ENCODE measurements around the gene ADGRL3.
"Not testable (repeated sequence)": the region's sequence is repeated elsewhere in the genome, so short reads cannot be mapped to it uniquely, and the experiment has no call there.

Gene ADGRL3

GRCh38 chr4:61493470-61493869 is 293.3 kb downstream of the ADGRL3 start:
- DNase-seq (ENCODE audit: low spot score) = no peak

- no peak for DNase-seq (ENCODE audit: low spot score)
Observed at GRCh38 chr4:61500883-61501282, 300.8 kb downstream of the ADGRL3 start.

- no peak for DNase-seq (ENCODE audit: low spot score)
Observed at GRCh38 chr4:61501812-61502211, 301.7 kb downstream of the ADGRL3 start.

- DNase-seq (ENCODE audit: low spot score) = no peak
Observed at GRCh38 chr4:61505773-61506685, 305.9 kb downstream of the ADGRL3 start.

- DNase-seq (ENCODE audit: low spot score) = no peak
Observed at GRCh38 chr4:61507091-61507490, 307.0 kb downstream of the ADGRL3 start.

- DNase-seq (ENCODE audit: low spot score) = not testable (repeated sequence)
Observed at GRCh38 chr4:61509721-61510241, 309.7 kb downstream of the ADGRL3 start.

GRCh38 chr4:61511716-61512488 is 311.8 kb downstream of the ADGRL3 start:
- DNase-seq (ENCODE audit: low spot score) = peak; percentile 79

- DNase-seq (ENCODE audit: low spot score) = no peak
Observed at GRCh38 chr4:61514991-61515390, 314.9 kb downstream of the ADGRL3 start.

- DNase-seq (ENCODE audit: low spot score) = no peak
Observed at GRCh38 chr4:61517144-61517543, 317.0 kb downstream of the ADGRL3 start.

GRCh38 chr4:61520166-61520565 is 320.0 kb downstream of the ADGRL3 start:
- no peak for DNase-seq (ENCODE audit: low spot score)

- DNase-seq (ENCODE audit: low spot score) = no peak
Observed at GRCh38 chr4:61520681-61521160, 320.6 kb downstream of the ADGRL3 start.

- DNase-seq (ENCODE audit: low spot score) = no peak
Observed at GRCh38 chr4:61521451-61521850, 321.3 kb downstream of the ADGRL3 start.

GRCh38 chr4:61522312-61522711 is 322.2 kb downstream of the ADGRL3 start:
- DNase-seq (ENCODE audit: low spot score) = no peak

GRCh38 chr4:61527888-61528287 is 327.8 kb downstream of the ADGRL3 start:
- no peak for DNase-seq (ENCODE audit: low spot score)

GRCh38 chr4:61528595-61528994 is 328.5 kb downstream of the ADGRL3 start:
- DNase-seq (ENCODE audit: low spot score) = no peak

- no peak for DNase-seq (ENCODE audit: low spot score)
Observed at GRCh38 chr4:61531188-61531587, 331.1 kb downstream of the ADGRL3 start.

GRCh38 chr4:61532336-61533000 is 332.3 kb downstream of the ADGRL3 start:
- peak; percentile 40 for DNase-seq (ENCODE audit: low spot score)

GRCh38 chr4:61533140-61533539 is 333.0 kb downstream of the ADGRL3 start:
- peak; percentile 29 for DNase-seq (ENCODE audit: low spot score)

GRCh38 chr4:61540944-61541343 is 340.8 kb downstream of the ADGRL3 start:
- DNase-seq (ENCODE audit: low spot score) = no peak

- no peak for DNase-seq (ENCODE audit: low spot score)
Observed at GRCh38 chr4:61541459-61541858, 341.3 kb downstream of the ADGRL3 start.

- no peak for DNase-seq (ENCODE audit: low spot score)
Observed at GRCh38 chr4:61543976-61544375, 343.9 kb downstream of the ADGRL3 start.

- DNase-seq (ENCODE audit: low spot score) = no peak
Observed at GRCh38 chr4:61545902-61546480, 345.9 kb downstream of the ADGRL3 start.
